Fibroblast of skin of back (primary cell): ENCODE results near the gene PARD3B.

Source experiments
- DNase-seq: peaks from one replicate; pipeline ENCODE4 v3.0.0-alpha.2; 2013

PARD3B gene

GRCh38 chr2:204655101-204655500 is 109.8 kb downstream of the PARD3B start:
- no peak for DNase-seq

DNA sequence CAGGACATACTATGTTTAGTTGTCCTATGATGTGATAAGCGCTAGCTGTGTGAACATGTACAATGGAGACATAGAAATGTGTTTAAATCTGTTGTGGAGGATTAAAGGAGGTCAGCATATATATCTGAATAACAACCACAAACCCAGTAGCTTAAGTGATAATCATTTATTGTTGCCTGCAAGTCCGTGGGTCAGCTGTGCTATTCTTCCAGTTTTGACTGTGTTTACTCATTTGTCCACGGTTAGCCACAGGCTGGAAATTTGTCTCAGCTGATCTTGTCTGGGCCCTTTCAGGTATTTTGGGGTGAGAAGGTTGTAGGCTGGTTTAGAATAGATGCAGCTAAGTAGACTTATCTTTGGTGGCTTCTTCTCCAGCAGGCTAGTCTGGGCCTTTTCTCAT is 110.4 kb downstream of the PARD3B start:
- no peak for DNase-seq

DNA sequence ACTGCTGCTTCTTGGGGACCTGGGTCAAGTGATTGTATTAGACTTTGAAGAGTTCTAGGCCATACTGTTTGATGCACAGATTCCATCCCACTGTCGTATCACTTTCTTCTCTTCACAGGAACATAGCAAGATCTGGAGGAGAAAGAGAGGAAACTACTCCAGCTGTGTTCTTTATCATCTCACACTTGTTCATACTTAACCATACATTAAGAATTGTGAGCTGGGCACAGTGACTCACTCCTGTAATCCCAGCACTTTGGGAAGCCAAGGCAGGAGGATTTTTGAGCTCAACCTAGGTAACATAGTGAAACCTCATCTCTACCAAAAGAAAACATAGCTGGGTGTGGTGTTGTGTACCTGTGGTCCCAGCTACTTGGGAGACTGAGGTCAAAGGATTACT is 111.7 kb downstream of the PARD3B start:
- DNase-seq = no peak

DNA sequence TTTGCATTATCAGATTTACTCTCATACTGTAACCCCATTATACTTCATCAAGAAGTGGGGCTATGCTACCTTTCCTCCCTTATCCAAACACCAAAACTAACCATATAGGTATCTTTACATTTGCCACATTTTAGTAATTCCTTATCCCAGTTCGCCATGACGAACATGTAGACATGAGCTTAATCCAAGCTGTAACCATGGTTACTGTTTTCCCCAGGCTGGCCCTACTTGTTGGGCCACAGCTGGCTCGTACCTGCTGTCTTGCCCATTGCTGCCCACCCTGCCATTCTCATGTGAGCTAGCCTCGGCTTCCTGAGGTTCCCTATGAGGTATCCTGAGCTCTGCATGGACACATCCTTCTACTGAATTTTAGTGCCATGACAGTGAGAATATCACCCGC is 117.7 kb downstream of the PARD3B start:
- no peak for DNase-seq

DNA sequence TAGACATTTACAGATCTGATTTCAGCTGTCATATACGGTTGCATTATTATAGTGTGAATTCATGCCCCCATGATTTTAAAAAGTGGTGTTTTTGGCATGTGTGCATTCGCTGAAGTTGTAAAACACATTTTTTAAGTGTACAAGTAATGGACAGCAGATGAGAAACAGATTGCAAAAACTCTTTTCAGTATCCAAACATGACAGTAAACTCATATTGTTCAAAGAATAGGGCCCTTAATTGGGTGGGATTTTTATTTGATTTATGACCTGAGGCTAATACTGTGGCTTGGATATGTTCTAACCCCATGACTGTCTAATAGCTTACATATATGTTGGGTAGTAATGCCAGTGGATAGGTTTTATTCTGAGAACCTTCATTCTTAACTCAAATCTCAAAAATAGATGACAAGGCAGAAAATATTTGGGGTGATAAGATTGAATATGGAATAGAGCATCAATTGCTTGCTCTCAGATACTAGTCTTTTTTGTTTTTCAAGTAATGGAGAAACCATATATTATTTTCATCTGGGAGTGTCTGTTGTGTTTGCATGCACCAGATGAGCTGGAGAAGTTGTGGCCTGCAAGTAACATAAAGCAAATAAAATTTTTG is 118.6 kb downstream of the PARD3B start:
- no peak for DNase-seq

DNA sequence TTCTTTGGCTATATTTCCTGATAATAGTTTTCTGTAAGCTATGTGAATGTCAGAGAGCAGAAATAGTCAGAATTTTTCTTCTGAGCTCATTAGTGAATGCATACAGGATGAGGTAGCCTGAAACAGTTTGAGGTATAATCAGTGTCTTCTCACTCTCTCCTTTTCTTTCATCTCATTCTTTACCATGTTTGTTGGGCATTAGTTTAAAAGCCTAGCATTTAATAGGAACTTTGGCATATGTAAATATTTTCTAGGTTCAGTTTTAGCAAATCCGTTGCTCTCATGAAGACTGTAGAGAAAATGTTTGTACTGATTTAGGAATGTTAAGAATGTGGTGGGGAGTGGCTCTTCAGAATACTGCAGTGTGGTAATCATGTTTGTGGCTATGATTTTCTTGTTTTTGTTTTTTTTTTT is 119.4 kb downstream of the PARD3B start:
- peak; percentile 80 for DNase-seq

- peak; percentile 89 for DNase-seq
Observed at GRCh38 chr2:204665207-204665606, 119.9 kb downstream of the PARD3B start.

DNA sequence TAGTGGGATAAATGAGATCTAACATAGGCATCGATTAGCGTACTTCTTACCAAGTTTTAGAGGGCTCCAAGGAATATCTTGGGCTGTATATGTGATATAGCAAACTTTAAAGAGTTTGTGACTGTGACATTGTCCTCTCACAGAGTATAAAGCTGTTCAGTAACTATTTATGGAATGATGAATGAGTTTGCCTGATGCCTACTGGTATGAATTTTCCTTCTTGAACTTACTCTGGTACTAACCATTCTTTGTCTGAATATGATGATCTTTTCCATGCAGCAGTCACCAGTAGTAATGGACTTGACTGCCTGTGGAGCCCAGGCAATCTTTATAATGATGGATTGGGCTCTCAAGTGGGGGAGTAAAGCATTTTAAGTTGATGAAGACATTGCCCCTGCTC is 120.5 kb downstream of the PARD3B start:
- peak; percentile 54 for DNase-seq

- DNase-seq = no peak
Observed at GRCh38 chr2:204667990-204668389, 122.7 kb downstream of the PARD3B start.

DNA sequence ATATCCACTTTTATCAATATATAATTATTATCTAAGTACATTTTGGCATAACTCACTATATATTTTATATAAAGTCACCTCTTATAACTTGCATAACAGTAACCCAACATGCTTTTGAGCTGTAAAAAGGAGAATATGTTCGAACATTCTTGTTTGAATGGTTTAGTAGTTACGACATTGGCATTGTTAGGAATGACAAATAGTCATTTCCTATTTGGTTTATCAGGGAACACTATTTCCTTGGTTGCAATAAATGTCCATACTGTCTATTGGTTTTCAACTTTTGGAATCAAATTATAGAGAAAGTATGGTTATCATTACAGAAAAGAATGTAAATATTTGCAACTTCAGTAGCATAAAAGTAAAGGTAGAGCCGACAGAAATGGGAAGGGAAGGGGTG is 124.1 kb downstream of the PARD3B start:
- DNase-seq = no peak

DNA sequence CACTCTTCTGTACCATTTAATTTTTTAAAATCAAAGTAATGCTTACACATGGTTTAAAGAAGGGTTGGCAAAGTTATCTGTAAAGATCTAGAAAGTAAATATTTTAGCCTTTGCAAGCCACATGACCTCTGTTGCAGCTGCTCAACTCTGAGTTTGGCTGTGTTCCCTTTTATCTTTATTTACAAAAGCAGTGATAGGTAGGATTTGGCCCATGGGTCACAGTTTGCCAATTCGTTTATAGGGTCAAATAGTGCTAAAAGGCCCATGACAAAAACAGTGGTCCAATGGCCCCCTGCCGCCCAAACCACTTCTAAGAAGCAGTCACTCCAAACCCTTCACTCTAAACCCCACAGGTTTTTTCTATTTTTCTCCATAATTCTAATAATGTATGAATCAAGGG is 124.8 kb downstream of the PARD3B start:
- DNase-seq = no peak

DNA sequence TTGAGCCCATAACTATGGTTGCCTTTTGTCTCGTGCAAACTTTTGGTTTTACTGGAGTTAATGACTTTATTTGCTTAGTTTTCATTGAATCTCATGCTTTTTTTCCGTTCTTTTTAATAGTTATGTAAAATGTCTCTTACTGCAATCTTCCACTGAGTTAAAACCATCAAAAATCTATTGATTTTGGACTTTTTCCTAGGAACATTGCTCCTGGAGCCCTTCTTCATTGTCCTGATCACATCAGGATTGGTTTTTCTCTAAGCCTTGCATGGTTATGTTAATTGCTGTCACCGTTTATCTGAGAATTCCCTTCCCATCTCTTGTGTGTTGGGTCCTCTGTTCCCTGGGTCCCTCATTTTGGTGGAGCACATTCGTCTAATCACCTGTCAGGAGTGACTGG is 125.5 kb downstream of the PARD3B start:
- no peak for DNase-seq

GRCh38 chr2:204672772-204673171 is 127.5 kb downstream of the PARD3B start:
- no peak for DNase-seq

DNA sequence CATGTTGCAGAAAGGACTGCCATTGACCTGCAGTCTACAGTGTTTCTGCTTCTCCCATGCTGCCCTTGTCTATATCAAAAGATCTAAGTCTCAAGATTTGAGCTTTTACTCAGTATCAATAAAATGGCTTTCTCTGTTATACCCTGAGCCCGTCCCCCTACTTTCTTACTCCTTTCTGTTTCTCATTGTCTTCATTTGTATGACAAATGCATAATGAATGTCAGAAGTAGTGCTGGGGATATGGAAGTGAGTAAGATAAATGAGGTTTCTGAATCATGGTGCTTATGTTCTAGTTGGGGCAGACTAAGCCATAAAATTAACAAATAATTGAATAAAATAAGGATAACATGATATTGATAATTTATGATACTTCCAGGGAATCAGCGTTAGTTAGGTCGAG is 128.6 kb downstream of the PARD3B start:
- DNase-seq = peak; percentile 79

DNA sequence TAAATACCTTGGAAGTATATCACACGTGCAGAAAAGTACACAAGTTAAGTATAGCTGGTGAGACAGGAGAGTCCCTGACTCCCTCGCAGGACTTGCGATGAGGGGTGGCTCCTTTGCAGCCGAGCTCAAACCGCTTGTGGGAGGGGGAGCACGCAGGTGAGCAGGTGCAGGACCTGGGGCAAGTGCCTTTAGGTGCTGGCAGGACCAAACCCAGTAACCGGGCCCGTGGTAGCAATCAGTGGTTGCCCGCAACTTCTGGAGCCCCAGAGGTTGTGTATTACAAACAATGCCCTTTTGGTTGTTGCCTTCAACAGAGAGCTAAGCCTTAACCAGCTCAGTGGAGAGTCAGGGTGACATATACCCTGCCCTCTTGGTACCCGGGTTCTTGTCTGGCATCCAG is 132.8 kb downstream of the PARD3B start:
- no peak for DNase-seq

- peak; percentile 35 for DNase-seq
Observed at GRCh38 chr2:204680576-204680975, 135.3 kb downstream of the PARD3B start.

- DNase-seq = no peak
Observed at GRCh38 chr2:204681412-204681811, 136.1 kb downstream of the PARD3B start.

DNA sequence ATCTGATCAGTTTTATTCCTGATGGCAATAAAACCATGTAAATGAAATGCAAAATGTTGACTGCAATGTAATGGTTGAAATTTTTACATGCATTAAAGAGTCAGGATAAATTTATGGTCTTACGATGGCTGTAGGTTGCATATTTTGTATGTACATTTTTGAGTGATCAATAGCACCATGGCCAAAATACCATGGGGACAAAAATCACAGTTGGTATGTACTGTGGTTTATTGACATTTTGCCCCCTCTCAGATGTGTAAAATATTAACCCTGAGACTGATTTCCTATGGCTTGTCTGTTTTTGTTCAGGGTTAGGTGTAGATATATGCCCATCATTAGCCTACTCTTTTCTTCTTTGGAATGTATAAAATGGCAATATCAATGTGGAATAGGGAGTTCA is 138.1 kb downstream of the PARD3B start:
- DNase-seq = no peak

DNA sequence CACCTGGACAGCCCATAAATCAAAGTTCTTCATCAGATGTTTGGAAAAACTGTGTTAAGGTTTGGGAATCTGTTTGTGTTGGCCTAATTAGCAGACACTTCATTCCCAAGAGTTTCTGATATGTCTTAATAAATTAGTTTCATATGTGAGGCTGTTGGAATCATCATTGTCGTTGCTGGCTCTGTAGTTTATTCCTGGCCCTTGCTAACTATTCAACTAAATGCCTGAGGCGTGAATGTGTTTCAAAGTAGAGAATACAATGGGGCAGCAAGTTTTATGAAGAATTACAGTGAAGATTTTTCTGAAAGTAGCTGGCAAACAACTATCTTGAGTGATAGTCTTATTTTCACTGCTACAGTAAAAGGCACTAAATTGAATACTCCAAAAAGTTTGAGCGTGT is 141.1 kb downstream of the PARD3B start:
- DNase-seq = peak; percentile 37

GRCh38 chr2:204687776-204688175 is 142.5 kb downstream of the PARD3B start:
- peak; percentile 37 for DNase-seq

DNA sequence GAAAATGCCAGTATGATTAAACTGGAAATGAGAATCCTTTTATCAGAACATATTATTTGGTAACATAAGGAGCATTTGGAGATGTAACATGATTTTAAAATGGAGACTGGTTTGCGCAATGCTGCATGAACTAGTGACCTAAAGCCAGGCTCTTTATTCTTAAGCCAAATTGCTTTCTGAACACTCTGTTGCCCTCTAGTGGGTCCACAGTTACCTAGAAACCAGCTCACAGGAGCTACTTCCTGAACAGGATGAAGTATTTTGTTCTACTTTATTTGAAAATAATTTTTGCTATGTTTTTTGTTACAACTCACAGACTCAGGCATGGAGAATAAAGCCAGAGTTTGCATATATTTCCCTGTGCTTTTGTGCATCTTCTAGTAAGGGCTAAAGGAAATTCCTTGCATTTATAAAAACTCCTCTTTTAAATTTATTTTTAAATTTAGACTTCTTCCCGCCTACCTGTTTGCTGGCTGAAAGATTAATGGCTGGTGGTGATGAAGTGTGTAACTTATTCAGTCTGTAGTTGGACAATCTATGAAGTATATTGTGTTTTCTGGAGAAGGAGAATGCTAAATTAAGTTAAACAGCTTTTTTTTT is 146.7 kb downstream of the PARD3B start:
- DNase-seq = peak; percentile 80

- DNase-seq = no peak
Observed at GRCh38 chr2:204692790-204693189, 147.5 kb downstream of the PARD3B start.

GRCh38 chr2:204693262-204693661 is 148.0 kb downstream of the PARD3B start:
- no peak for DNase-seq

GRCh38 chr2:204695506-204695905 is 150.2 kb downstream of the PARD3B start:
- peak; percentile 72 for DNase-seq

- DNase-seq = no peak
Observed at GRCh38 chr2:204696124-204696523, 150.8 kb downstream of the PARD3B start.
